ENCODE measurements around the gene CCDC47.
"Not testable (repeated sequence)": the region's sequence is repeated elsewhere in the genome, so short reads cannot be mapped to it uniquely, and the experiment has no call there.

Gene CCDC47, protein sequence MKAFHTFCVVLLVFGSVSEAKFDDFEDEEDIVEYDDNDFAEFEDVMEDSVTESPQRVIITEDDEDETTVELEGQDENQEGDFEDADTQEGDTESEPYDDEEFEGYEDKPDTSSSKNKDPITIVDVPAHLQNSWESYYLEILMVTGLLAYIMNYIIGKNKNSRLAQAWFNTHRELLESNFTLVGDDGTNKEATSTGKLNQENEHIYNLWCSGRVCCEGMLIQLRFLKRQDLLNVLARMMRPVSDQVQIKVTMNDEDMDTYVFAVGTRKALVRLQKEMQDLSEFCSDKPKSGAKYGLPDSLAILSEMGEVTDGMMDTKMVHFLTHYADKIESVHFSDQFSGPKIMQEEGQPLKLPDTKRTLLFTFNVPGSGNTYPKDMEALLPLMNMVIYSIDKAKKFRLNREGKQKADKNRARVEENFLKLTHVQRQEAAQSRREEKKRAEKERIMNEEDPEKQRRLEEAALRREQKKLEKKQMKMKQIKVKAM

DNA sequence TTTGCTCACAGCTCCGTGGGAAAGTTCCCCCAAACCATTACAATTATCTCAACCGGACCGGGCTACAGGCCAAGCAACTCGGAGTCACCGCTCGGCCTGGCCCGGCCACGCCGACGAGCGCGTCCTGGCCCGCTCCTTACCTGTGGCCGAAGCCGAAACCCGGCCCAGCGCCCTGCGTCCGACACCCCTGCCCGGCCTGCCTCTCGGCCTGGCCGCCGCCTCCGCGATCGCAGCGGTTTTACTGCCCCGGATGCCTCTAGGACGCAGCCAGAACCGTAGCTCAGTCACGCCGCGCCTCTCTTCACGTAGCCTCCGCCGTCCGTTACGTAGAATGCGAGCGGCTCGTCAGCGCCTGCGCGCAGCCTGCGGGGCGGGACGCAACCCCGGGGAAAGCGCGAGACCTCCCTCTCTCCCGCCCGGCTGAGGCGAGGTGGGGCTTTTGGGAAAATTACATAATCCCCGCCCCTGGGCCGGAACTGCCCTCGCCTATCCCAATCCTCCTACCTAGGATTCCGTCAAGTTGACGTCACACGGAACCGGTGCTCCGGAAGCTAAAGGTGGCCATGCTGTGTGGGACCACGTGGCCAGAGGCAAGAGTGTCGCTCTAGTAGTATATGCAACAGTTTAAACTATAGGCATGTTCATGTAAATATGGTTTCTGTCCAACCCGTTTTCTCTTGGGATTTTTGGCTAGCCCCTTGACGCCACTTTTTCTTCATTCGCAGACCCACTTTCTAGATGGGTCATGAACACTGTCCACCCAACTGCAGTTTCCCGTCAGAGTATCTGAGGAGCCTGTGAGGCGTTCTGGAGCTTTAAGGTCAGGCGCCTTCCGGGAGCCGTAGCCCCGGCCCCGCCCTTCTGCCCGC, at the start of gene CCDC47:
TSS of gene CCDC47 (minus strand) at position 326 of the 869 bp plus-strand sequence. CDS start 7,422 bp downstream, outside the sequence.
- peak; percentile 91 for DNase-seq (ENCODE audit: low read depth)

DNA sequence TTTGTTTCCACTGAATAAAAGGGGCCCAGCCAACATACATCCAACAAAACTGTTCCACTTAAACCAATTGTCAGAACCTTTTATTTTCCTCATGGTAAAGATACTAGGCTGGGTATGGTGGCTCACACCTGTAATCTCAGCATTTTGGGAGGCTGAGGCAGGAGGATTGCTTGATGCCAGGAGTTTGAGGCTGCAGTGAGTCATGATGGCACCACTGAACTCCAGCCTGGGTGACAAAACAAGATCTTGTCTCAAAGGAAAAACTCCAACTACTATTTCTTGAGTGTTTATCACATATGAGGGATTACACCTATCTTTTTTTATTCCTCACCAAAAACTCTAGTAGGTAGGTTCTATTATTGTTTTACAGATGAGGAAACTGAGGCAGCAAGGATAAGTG, 49.1 kb upstream of the CCDC47 start:
- DNase-seq (ENCODE audit: low read depth) = no peak

DNA sequence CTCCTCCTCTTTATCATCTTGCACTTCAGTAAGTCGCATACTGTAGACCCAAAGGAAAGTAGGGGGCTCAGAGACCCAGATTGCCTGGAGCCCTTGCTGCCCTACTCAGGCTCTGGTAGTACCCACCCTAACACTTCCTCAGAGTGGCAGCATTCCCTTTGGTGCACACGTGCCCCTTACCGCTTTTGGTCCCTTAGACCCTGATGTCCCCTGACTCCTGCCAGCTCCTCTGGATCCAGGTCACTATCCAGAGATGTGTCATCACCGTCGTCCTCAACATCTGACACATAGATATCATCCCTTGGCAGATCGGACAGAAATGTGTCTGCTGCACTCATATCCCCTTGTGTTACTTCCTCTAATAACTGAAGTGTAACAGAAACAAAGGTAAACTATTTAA, 48.4 kb upstream of the CCDC47 start:
- no peak for DNase-seq (ENCODE audit: low read depth)

DNA sequence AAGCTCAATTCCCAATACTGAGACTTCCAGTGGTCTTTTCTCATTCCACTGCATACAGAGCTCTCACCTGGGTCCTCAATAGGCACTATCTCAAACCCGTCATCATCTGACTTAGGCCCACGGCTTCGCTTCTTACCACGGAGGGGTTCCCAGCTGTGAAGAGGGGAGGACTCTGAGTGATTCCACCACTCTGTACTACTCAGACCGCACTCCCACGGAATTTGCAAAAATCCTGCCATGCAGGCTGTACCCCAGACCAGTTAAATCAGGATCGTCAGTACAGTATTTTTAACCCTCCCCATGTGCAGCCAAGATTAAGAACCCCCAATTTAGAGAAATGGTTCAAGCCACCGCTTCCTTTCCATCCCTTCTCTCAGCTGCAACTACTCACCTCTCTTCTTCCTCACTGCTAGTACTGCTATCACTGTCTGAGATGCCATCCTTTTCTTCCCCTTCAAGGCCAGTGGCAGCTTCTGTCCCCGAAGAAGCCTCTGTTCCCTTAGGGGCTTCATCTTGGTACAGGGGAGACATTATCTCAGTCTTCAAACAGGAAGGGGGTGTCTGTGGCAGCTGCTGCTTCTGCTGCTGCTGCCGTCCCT, 47.7 kb upstream of the CCDC47 start:
- no peak for DNase-seq (ENCODE audit: low read depth)

DNA sequence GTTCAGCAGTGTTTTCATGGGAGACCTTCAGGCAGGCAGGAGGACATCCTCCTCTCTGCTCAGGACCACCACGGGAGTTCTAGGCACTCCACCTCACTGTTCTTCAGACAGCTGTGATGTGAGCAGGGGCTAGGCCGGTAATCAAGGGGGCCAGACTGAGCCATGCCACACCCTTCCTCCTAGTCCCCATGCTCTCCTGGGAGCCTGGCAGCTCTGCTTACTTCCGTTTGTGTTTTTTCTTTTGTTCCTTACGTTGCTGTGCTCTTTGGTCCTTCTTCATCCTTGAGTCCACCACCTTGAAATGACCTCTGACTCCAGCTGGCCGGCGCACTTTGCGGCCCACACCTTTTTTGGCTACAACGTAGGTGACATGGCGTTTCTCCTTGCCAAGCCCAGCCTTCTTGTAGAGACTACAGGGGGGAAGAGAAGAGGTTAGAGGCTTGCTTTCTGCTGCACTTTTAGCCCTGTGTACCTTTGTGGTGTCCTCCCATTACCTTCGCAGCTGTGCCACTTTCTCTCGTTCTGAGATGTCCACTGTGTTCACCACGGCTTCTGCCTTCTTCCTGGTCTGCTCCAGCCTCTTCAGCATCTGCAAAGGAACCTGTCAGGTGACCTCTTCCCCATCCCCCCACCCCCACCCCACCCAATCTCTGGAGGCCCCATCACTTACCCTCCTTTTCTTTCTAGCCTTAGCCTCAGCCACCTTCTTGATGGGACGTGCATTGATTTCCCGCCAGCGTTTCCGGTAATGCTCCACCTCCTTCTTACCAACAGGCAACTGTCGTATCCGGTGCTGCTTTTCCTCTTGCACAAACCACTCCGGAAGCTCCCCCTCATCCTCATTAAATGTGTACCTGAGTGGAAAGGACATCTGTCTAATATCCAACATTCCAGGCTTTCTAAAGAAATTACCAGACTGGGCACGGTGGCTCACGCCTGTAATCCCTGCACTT, 46.5 kb upstream of the CCDC47 start:
- DNase-seq (ENCODE audit: low read depth) = no peak

DNA sequence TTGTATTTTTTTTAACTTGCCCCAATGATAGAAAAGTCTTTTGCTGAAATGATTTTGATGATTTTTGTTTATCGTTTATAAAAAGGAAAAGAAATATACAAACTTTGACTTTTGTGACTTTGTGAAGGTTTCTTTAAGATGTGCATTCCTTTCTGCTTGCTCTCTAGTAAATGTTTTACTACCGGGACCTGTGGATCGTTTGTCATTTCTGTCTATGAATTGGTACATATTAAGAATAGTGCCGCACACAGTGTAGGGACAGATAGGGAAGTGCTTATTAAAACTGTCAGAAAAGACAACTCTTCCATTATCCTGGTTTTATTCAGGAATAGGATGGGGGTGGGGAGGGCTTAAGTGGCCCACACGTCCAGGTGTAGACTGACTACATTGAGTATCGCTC, 45.7 kb upstream of the CCDC47 start:
- DNase-seq (ENCODE audit: low read depth) = no peak

DNA sequence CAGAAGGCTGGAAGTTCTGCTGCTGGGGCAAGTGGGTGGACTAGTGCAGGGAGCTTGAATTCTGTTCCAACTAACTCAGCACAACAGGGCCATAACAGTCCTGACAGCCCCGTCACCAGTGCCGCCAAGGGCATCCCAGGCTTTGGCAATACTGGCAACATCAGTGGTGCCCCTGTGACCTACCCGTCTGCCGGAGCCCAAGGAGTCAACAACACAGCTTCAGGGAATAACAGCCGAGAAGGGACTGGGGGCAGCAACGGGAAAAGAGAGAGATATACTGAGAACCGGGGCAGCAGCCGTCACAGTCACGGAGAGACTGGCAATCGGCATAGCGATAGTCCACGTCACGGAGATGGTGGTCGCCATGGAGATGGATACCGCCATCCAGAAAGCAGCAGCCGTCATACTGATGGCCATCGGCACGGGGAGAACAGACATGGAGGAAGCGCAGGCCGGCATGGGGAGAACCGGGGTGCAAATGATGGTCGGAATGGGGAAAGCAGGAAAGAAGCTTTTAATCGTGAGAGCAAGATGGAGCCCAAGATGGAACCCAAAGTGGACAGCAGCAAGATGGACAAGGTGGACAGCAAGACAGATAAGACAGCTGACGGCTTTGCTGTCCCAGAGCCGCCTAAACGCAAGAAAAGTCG, 44.5 kb upstream of the CCDC47 start:
- no peak for DNase-seq (ENCODE audit: low read depth)

DNA sequence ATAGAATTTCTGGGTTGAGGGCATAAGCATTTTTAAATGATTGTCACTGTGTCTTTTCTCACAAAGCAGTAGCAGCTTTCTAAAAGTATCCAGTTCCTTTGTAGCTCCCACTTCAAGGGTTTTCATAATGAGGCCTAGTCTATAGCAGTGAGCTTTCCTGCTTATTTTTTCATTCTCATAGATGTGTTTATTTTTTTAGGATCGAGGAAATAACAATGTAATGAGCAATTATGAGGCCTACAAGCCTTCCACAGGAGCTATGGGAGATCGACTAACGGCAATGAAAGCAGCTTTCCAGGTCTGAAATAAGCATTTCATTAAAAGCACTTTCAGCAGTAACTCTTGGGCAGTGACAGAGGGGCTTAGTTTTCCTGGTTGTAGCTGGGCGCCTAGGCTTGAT, 43.3 kb upstream of the CCDC47 start:
- DNase-seq (ENCODE audit: low read depth) = no peak

DNA sequence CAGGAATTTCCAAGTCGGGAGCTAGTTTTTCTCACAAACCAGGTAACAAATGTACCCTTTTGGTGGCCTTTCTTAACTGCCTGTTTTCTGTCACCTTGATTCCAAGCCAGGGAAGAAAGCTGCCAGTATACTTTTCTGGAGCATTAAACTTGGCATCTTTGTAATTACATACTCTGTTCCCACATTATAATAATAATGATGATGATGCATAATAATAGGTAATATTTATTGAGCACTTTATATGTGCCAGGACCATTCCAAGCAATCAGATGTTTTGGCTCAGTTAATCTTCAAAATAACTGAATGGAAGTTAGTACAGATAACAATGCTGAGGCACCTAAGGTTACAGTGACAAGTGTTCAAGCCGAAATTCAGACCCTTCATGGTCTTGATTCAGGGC, 42.7 kb upstream of the CCDC47 start:
- DNase-seq (ENCODE audit: low read depth) = no peak

DNA sequence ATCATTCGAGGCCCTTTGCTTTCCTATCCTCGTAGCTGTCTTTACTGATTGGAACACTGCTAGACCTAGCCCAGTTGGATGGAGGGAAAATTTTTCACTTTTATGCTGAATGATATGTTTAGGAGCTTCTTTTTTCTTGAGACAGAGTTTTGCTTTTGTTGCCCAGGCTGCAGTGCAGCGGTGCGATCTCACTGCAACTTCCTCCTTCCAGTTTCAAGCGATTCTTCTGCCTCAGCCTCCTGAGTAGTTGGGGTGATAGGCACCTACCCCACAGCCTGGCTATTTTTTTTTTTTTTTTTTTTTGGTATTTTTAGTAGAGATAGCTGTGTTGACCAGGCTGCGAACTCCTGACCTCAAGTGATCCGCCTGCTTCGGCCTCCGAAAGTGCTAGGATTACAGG, 36.6 kb upstream of the CCDC47 start:
- DNase-seq (ENCODE audit: low read depth) = no peak

DNA sequence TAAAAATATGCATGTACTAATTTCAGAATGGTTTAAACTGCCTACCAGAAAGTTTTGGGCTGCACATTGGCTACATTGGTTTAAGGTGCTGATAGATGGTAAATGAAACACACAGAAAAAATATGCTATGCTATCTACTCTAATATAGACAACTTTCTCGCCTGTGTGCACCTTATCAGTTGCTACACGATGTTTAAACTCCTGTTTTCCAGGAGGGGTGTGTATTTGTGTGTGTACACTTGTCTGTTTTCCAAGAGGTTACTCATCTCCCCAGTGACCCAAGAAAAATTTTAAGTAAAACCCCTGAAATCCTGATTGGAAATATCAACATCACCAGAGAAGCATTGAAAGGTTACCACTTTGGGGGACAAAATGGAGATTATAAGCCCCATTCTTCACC, 32.2 kb upstream of the CCDC47 start:
- no peak for DNase-seq (ENCODE audit: low read depth)

DNA sequence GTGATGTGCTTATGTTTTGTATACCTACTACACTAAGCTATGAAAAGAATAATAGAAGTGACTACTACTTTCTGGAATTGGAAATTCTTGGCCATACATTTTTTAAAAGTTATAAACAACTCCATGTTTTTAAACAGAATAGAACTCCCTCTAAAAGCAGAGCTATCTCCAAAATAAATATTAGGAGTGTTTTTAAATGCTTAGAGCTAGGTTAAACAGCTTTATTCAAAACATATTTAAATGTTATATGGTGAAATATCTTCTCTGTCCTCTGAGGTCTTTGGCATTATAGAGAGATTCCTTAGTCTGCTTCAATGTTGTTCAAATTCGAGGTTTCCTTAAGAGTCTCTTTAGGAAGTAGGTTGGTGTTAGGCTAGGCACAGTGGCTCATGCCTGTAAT, 30.9 kb upstream of the CCDC47 start:
- no peak for DNase-seq (ENCODE audit: low read depth)

DNA sequence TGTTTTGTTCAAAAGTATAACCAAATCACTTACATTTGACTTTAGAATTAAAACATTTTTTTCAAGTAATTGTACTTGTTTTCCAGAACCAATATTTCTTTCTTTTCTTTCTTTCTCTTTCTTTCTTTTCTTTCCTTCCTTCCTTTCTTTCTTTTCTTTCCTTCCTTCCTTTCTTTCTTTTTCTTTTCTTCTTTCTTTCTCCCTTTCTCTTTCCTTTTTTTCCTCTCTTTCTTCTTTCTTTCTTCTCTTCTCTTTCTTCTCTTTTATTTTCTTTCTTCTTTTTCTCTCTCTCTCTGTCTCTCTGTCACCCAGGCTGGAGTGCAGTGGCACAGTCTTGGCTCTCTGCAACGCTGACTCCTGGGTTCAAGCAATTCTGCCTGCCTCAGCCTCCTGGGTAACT, 27.4 kb upstream of the CCDC47 start:
- no peak for DNase-seq (ENCODE audit: low read depth)

DNA sequence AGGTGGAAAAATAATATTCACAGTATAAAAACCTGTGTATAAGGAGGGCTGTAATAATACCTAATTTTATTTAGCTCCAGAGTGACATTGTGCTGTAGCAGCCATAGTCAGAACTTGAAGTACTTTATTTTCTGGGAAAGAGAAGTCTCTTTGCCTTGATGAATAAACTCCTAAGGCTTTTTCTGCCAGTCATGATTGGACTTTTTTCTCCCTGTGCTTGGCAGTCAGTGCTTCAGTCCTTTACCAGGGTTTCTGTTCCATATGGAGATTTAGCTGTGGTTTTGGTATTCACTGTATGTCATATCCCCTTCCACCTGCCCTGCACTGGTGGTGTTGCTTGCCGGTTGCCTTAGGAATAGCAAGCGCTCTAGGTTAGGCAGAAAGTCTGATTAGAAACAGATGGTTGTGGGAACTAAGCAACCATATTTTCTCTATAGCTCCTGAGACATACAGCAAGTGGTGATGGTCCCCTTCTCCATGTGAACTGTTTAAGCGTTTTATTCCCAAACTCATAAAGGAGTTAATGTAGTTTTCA, 25.2 kb upstream of the CCDC47 start:
- DNase-seq (ENCODE audit: low read depth) = no peak

DNA sequence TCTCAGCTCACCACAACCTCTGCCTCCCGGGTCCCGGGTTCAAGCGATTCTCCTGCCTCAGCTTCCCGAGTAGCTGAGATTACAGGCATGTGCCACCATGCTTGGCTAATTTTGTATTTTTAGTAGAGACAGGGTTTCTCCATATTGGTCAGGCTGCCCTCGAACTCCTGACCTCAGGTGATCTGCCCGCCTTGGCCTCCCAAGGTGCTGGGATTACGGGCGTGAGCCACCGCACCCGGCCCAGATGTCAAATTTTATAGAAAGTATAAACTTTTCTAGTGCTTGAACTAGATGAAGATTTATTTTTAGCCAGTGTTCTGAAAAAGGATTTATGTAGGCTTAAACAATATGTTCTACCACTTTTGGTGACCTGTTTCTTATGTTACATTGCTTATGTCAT, 23.0 kb upstream of the CCDC47 start:
- not testable (repeated sequence) for DNase-seq (ENCODE audit: low read depth)

DNA sequence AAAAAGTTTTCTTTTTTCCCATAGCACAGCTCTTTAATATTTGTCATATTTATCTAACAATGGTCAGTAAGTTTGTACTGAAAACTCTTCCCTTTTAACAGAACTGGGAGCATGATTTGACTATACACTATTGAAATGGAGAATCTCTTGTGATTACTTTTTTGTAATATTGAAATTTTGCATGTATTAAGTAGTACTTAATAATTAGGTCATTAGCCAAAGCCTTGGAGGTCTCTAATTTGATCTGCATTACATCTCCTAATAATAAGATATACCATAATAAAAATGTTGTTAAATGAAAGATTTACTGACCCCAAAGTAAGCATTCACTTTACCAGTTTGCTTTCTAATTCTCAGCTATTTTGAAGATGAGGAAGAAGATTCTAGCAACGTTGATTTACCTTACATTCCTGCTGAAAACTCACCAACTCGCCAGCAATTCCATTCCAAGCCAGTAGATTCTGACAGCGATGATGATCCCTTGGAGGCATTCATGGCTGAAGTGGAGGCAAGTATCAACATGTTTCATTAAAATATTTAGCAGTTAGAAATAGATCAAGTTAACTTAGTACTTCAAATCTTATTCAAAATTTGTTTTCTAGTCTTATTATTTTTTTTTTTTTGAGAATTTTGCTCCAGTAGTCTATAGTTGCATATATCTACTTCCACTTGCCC, 18.8 kb upstream of the CCDC47 start:
- DNase-seq (ENCODE audit: low read depth) = no peak

DNA sequence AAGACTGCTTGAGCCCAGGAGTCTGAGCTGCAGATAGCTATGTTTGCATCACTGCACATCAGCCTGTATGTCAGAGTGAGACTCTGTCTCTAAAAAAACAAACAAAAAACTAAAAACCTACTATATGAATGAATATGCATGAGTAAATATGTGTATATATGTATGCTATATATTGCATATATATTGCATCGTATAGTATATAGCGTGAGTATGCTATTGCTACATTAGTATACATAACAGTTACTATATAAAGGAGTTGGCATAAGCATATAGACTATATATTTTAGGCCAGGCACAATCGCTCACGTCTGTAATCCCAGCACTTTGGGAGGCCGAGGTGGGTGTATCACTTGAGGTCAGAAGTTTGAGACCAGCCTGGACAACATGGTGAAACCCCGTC, 16.7 kb upstream of the CCDC47 start:
- no peak for DNase-seq (ENCODE audit: low read depth)

DNA sequence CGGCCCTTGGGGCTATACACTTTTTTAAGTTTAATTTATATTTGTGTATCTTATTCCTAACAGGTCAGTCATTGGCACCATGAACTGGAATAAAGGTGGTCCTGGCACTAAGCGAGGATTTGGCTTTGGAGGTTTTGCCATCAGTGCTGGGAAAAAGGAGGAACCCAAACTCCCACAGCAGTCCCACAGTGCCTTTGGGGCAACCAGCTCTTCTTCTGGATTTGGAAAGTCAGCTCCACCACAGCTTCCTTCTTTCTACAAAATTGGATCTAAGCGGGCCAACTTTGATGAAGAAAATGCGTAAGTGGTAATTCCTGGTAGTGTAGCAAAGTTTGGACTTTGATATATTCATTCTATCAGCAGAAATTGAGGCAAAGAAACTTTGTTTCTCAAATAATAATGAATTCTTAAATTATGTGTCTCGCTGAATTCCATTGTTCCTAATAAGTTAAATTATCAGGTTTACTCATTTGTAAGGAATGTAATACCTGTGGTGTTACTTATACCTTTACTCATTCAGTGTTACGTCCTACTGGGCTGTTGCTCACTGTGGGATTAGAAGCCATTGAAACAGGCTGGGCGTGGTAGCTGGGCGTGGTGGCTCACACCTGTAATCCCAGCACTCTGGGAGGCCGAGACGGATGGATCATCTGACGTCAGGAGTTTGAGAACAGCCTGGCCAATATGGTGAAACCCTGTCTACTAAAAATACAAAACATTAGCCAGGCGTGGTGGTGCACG, 13.7 kb upstream of the CCDC47 start:
- DNase-seq (ENCODE audit: low read depth) = no peak

DNA sequence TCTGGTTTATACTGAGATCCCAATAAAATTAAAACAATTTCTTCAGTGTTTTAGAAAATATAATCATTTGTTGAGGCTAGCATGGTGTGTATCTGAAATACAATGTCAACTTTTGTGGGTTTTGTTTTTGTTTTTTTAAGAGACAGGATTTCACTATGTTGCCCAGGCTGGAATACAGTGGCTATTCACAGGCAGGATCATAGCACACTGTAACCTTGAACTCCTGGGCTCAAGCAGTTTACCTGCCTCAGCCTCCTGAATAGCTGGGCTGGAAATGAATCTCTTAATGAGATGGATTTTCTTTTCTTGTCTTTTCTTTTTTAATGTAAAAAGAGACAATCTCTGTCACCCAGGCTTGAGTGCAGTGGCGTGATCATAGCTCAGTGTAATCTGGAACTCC, 12.7 kb upstream of the CCDC47 start:
- no peak for DNase-seq (ENCODE audit: low read depth)

Data from stimulated activated CD8-positive, alpha-beta memory T cell treated with anti-CD3 and anti-CD28 coated beads, Interleukin-7, amount 100 ng/mL, for 24 hours (primary cell).